ENCODE results near the gene MIR17HG. TPM values are rescaled to one million over a fixed set of nuclear protein-coding genes. Genes with fewer than 3 reads are reported as not detected.
"Not testable (repeated sequence)": the region's sequence is repeated elsewhere in the genome, so short reads cannot be mapped to it uniquely, and the experiment has no call there.

Gene MIR17HG
- polyA plus RNA-seq (ENCODE audit: insufficient read length in 4 of 4): 1 to 10 TPM; 2.8 to 5.1 (median 4.3) TPM

DNA sequence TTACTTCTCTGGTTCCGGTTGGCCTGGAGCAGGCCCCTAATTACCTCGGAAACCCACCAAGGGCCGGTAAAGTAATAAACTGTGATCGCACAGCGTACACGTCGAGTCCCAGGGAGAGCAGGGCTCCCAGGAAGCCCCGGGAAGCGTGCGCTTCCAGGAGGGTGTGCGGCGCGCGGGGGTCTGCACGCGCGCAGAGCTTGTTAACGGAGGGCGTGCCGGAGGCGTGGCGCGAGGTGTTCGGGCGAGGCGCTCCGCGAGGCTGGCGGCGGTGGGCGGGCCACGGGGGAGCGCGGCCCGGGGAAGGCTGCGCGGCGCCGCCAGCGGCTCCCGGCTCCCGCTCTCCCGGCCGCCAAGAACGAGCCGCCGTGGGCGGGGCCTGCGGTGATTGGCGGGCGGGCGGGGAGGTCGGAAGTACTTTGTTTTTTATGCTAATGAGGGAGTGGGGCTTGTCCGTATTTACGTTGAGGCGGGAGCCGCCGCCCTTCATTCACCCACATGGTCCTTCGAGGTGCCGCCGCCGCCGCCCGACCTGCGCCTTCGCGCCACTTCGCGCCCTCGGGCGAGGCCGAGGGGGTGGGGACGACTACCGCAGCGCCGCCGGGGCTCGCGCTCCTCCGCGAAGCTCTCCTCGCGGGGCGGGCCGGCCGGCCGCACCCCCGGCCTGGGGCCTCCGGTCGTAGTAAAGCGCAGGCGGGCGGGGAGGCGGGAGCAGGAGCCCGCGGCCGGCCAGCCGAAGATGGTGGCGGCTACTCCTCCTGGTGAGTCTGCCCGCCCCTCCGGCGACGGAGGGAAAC is at the start of gene MIR17HG:
MIR17HG (plus strand) TSS at position 486 of the 794 bp plus-strand sequence.
- peak; percentile 71 to 82 (median 80) for DNase-seq (ENCODE audit: low read depth in 4 of 4, low spot score in 3 of 4)

GRCh38 chr13:91298060-91298459 is 49.4 kb upstream of the MIR17HG start:
- DNase-seq (ENCODE audit: low read depth in 4 of 4, low spot score in 3 of 4): no peak

GRCh38 chr13:91302111-91302510 is 45.4 kb upstream of the MIR17HG start:
- no peak for DNase-seq (ENCODE audit: low read depth in 4 of 4, low spot score in 3 of 4)

DNA sequence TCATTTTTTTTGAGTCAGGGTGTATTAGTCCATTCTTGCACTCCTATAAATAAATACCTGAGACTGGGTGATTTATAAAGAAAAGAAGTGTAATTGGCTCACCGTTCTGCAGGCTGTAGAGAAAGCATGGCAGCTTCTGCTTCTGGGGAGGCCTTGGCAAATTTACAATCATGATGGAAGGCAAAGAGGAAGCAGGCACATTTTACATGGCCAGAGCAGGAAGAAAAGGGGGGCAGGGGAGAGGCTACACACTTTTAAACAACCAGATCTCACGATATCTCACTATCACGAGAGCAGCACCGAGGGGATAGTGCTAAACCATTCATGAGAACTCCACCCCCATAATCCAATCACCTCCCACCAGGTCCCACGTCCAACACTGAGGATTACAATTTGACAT is 44.5 kb upstream of the MIR17HG start:
- DNase-seq (ENCODE audit: low read depth in 4 of 4, low spot score in 3 of 4): no peak

GRCh38 chr13:91304741-91305140 is 42.7 kb upstream of the MIR17HG start:
- DNase-seq (ENCODE audit: low read depth in 4 of 4, low spot score in 3 of 4): no peak

- no peak for DNase-seq (ENCODE audit: low read depth in 4 of 4, low spot score in 3 of 4)
Observed at GRCh38 chr13:91305652-91306051, 41.8 kb upstream of the MIR17HG start.

DNA sequence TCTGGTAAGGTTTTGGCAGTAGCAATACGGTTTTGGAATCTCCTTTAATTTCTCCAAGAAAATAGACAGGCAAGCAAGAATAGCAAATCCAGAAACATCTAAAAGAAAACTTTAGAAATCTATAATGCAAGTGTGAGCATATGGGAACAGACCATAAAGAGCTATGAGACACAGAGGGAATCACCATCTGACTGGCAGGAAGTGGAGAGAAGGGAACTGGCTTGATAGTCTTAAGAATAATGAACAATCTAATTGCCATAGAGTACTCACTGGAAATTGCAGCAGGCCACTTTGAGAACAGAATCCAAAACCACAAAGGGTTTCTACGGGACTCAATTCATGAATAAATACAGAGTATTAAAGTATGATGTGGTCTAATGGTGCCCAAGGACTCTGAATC is 39.6 kb upstream of the MIR17HG start:
- no peak for DNase-seq (ENCODE audit: low read depth in 4 of 4, low spot score in 3 of 4)

- DNase-seq (ENCODE audit: low read depth in 4 of 4, low spot score in 3 of 4): no peak
Observed at GRCh38 chr13:91308299-91308698, 39.2 kb upstream of the MIR17HG start.

DNA sequence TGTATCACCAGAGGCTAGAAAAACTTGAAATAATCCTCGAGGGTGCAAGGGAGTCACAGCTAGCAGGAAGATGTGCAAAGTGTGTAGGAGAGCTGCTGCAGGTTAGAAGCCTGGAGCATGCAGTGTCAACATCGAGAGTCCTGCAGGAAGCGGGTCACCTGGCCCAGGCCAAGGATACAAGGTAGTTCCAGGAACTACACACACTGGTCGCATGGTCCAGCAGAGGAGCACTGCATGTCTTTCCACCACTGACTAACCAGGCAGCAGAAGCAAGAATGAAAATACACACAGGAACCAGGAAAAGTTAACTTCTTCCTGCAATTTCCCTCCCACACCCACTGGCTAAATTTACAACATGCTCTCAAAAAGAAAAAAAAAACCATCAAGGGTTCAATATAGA is 36.0 kb upstream of the MIR17HG start:
- no peak for DNase-seq (ENCODE audit: low read depth in 4 of 4, low spot score in 3 of 4)

DNA sequence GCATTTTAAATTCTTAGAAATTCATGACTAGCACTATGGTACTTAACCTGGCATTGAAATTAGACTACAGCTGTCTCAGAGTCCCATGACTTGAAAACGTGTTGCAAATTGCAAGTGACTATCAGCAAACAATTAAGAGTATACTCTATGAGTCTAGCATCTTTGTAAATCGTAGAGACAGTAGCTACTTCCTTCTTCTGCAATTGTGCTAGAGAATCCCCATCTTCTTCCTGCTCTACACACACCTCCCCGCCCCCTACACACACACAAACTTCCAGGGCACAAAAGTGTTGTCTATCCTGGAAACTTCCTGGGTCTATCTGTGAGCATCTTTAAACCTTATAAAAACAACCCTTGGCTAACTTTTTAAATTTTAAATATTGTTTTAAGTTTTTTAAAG is 35.2 kb upstream of the MIR17HG start:
- DNase-seq (ENCODE audit: low read depth in 4 of 4, low spot score in 3 of 4): no peak

DNA sequence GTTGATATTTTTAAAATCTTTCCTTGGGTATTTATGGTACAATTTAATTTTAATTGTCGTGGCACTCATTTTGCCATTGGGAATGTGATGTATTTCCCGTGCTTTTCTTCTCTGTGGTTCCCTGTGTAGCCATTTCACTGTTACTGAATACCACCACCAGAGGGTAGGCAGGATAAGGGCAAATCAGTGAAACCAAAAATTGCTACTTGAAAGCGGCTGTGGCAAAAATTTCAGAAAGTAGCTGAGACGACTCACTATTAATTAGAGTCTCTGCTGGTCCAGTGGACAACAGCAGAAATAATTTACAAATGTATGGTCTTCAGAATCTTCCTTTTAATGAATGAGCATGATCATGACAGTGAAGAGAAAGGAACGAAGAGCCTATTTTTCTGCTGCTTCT is 34.4 kb upstream of the MIR17HG start:
- peak in 1 of 4 donors; percentile 3 for DNase-seq (ENCODE audit: low read depth in 4 of 4, low spot score in 3 of 4)

DNA sequence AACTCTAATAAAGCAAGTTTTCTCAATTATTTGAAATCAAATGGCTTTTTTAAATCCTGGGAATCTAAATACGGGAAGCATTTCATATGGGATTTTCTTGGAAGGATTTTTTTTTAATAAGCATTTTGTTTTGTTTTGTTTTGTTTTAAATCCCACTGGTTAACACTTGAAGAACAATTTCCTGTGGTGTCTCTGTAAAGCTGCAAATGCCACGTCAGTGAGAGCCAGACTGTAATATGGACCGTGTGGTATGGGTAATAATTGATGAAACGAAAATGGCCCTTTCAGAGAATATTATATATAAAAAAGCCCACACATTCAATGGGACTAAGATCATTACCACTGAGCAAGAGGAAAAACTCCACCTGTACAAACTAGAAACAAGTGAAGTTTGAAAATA is 33.9 kb upstream of the MIR17HG start:
- no peak for DNase-seq (ENCODE audit: low read depth in 4 of 4, low spot score in 3 of 4)

DNA sequence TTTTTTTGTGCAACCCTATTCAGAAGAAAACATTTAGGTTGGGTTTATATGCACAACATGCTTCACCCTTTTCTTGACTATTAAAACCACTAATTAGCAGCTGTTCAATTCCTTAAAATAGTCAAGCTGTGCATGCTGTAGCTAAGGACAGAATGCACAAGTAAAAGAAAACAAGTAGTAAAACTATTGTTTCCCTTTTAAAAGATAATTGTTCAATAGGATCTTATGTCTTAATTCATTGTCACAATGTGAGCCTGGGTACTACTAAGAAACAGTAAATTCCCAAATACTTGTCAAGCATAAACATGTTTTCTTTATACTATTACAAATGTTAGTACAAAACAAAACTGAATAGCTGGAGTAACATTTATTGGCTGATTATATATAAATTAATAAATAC is 32.6 kb upstream of the MIR17HG start:
- no peak for DNase-seq (ENCODE audit: low read depth in 4 of 4, low spot score in 3 of 4)

DNA sequence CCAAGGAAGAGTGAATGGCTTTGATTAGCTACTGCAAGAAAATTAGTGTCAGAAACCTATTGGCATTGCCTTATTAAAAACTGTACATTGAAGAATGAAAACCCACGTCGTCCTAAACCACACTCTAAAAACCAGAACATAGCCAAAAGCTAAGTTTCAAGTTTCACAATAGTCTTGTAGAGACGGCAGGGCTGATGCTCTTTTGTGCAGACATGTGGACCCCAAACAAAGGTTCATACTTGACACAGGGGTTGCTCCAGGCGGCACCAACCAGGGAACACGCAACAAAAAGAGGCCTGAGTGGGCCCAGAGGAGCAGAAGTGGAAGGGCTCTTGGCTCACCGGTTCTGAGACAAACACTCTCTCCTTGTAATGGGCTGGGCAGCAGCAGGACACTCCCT is 28.6 kb upstream of the MIR17HG start:
- DNase-seq (ENCODE audit: low read depth in 4 of 4, low spot score in 3 of 4): no peak

DNA sequence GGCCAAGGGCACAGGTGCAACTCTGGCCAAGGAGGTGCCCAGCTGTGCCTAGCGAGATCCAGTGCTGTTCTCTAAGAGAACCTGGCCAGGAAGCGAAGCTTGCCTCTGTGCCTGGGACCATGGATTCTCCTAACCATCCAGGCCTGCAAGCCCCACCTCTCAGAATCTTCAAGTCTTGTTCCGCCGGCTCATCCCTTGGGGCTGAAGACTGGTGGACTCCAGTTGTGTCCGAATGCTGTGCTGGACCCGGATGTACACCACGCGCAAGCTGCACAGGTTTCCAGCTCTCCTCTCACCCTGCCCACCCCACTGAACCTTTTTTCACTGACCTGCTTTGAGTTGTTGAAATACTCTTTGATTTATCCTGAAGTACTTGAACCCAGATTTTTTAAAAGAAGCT is 27.5 kb upstream of the MIR17HG start:
- no peak for DNase-seq (ENCODE audit: low read depth in 4 of 4, low spot score in 3 of 4)

DNA sequence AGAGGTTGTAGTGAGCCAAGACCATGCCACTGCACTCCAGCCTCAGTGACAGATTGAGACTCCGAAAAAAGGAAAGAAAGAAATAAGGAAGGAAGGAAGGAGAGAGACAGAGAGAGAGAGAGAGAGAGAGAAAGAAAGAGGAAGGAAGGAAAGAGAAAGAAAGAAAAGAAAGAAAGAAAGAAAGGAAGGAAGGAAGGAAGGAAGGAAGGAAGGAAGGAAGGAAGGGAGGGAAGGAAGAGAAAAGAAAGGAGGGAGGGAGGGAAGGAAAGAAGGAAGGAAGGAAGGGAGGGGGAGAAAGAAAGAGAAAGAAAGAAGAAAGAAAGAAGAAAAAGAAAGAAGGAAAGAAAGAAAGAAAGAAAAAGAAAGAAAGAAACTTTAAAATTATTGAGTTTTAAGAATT is 26.5 kb upstream of the MIR17HG start:
- DNase-seq (ENCODE audit: low read depth in 4 of 4, low spot score in 3 of 4): not testable (repeated sequence)

- no peak for DNase-seq (ENCODE audit: low read depth in 4 of 4, low spot score in 3 of 4)
Observed at GRCh38 chr13:91323349-91323748, 24.1 kb upstream of the MIR17HG start.

DNA sequence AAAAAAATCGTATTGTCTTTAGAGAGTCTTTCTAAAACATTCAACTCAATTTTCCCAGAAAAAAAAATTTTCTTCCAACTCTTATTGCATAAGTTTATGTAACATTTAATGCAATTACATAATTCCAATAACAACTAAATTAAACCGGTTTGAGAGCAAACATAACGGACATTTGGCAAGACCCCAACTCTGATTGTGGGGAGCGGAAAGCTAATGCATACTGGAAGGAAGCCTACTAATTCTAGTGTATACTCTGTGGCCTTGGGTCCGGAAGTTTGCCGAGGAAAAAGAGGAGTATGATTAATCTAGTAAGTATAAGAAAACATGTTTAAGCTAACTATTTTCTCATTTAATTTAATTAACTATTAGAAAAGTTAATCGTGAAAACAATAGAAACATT is 21.3 kb upstream of the MIR17HG start:
- DNase-seq (ENCODE audit: low read depth in 4 of 4, low spot score in 3 of 4): no peak

DNA sequence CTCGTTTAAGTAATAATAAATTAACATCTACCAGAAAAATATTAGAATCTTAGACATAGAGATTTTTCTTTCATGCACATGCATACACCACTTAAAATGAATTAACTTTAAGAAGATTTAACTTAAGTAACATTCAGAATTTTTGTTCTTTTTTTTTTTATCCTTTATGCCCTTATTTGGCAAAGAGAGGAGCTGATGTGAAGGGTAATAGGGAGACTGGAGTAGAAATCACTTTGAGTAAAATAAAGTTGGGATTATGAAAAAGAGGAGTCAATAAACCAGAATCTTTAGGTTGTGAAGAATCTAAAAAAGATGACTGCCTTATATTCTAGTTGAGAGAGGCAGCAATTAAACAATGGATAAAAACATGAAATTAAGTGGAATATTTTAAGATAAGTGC is 18.8 kb upstream of the MIR17HG start:
- no peak for DNase-seq (ENCODE audit: low read depth in 4 of 4, low spot score in 3 of 4)

DNA sequence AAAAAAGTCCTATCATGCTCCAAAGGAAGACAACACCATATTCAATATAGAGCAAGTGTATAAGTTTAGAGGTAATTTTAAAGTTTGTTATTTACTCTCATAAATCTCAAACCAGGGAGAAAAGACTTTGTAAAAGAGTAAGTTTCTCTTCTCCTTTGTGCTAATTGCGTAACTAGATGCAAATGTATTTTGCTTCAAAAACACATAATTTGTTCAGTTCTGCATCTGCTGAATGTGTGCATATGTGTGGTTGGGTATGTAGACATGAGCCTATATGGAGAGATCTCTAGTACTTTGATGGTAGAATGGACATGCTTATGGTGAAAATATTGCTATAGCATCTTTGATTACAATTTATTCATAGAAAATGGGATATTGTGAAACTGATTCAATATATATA is 17.8 kb upstream of the MIR17HG start:
- DNase-seq (ENCODE audit: low read depth in 4 of 4, low spot score in 3 of 4): no peak

- DNase-seq (ENCODE audit: low read depth in 4 of 4, low spot score in 3 of 4): no peak
Observed at GRCh38 chr13:91331047-91331915, 16.2 kb upstream of the MIR17HG start.

GRCh38 chr13:91346062-91346461 is 1.4 kb upstream of the MIR17HG start:
- DNase-seq (ENCODE audit: low read depth in 4 of 4, low spot score in 3 of 4): no peak

Data from right renal pelvis (tissue), 4 donors.